HepG2 (cell line): ENCODE measurements around the gene MMP25. TPM values are rescaled to one million over a fixed set of nuclear protein-coding genes. Genes with fewer than 3 reads are reported as not detected.

Experiments used
- AFF4 ChIP-seq: sonication (generic); formaldehyde crosslinking; IDR thresholded peaks from 2 replicates; pipeline ENCODE4 v1.4.0; 2020; ENCODE audit warnings: missing genetic modification reagents
- GFI1 ChIP-seq: sonication (generic); formaldehyde crosslinking; IDR thresholded peaks from 2 replicates; pipeline ENCODE4 v1.5.0; 2020; ENCODE audit warnings: missing genetic modification reagents, mild to moderate bottlenecking, borderline replicate concordance
- JARID2 ChIP-seq: sonication (generic); formaldehyde crosslinking; IDR thresholded peaks from 2 replicates; pipeline ENCODE4 v1.8.1; 2023; ENCODE audit warnings: missing genetic modification reagents, inconsistent platforms; ENCODE audit not compliant: insufficient replicate concordance
- KLF11 ChIP-seq: IDR thresholded peaks from 2 replicates; pipeline ENCODE4 v1.6.1; 2016; ENCODE audit warnings: missing compliant biosample characterization
- MAFK ChIP-seq, 2 experiments: IDR thresholded peaks in 1 of 2; conservative IDR thresholded peaks in 1 of 2; 2 replicates each; pipeline ENCODE4 v1.6.1; 2011; ENCODE audit warnings: improper control_type of control experiment in 2 of 2, low read length in 2 of 2
- MATR3 ChIP-seq: sonication (generic); formaldehyde crosslinking; IDR thresholded peaks from 2 replicates; pipeline ENCODE4 v1.4.0; 2020; ENCODE audit warnings: missing genetic modification reagents
- MBD4 ChIP-seq: IDR thresholded peaks from 2 replicates; pipeline ENCODE4 v1.6.1; 2012; ENCODE audit warnings: low read length, inconsistent platforms, borderline replicate concordance
- RXRA ChIP-seq: sonication (generic); formaldehyde crosslinking; IDR thresholded peaks from 2 replicates; pipeline ENCODE4 v1.5.1; 2020; ENCODE audit warnings: missing genetic modification reagents
- SETDB1 ChIP-seq: sonication (generic); formaldehyde crosslinking; IDR thresholded peaks from 2 replicates; pipeline ENCODE4 v1.5.1; 2020; ENCODE audit warnings: missing genetic modification reagents, mild to moderate bottlenecking, borderline replicate concordance
- SIN3B ChIP-seq: fragments of 150-350 bp; IDR thresholded peaks from 2 replicates; pipeline ENCODE4 v1.6.1; 2014; ENCODE audit warnings: low read length
- SP4 ChIP-seq: sonication (generic); formaldehyde crosslinking; IDR thresholded peaks from 2 replicates; pipeline ENCODE4 v1.8.1; 2023; ENCODE audit warnings: mild to moderate bottlenecking, missing genetic modification reagents
- TMF1 ChIP-seq: sonication (generic); formaldehyde crosslinking; IDR thresholded peaks from 2 replicates; pipeline ENCODE4 v1.8.1; 2022; ENCODE audit warnings: low read depth, missing genetic modification reagents
- ZNF234 ChIP-seq: sonication (generic); formaldehyde crosslinking; conservative IDR thresholded peaks from 2 replicates; pipeline ENCODE4 v1.5.1; 2020; ENCODE audit warnings: mild to moderate bottlenecking, missing genetic modification reagents
- ZNF34 ChIP-seq: sonication (generic); formaldehyde crosslinking; IDR thresholded peaks from 2 replicates; pipeline ENCODE4 v1.4.0; 2020; ENCODE audit warnings: mild to moderate bottlenecking, missing genetic modification reagents, borderline replicate concordance
- ZNF484 ChIP-seq: sonication (generic); formaldehyde crosslinking; IDR thresholded peaks from 2 replicates; pipeline ENCODE4 v1.5.1; 2020; ENCODE audit warnings: mild to moderate bottlenecking, low read depth, missing genetic modification reagents, borderline replicate concordance
- ZNF678 ChIP-seq: sonication (generic); formaldehyde crosslinking; IDR thresholded peaks from 2 replicates; pipeline ENCODE4 v1.4.0; 2020; ENCODE audit warnings: mild to moderate bottlenecking, missing genetic modification reagents
- ZNF746 ChIP-seq: sonication (generic); formaldehyde crosslinking; IDR thresholded peaks from 2 replicates; pipeline ENCODE4 v1.8.0; 2022; ENCODE audit warnings: mild to moderate bottlenecking, missing genetic modification reagents
- ZNF768 ChIP-seq: sonication (generic); formaldehyde crosslinking; IDR thresholded peaks from 2 replicates; pipeline ENCODE4 v1.4.0; 2020; ENCODE audit warnings: missing genetic modification reagents
- ZNF850 ChIP-seq: sonication (generic); formaldehyde crosslinking; conservative IDR thresholded peaks from 2 replicates; pipeline ENCODE4 v1.9.0; 2021; ENCODE audit warnings: mild to moderate bottlenecking, missing genetic modification reagents
- ZSCAN30 ChIP-seq: sonication (generic); formaldehyde crosslinking; IDR thresholded peaks from 2 replicates; pipeline ENCODE4 v1.5.0; 2020; ENCODE audit warnings: mild to moderate bottlenecking, missing genetic modification reagents
- polyA plus RNA-seq, 8 experiments: library from polyadenylated mRNA; depleted of rRNA in 3 of 8; stranded (reverse) in 7 of 8; unstranded in 1 of 8; fragments of >200 nt; fragmentation: Illumina TruSeq in 4 of 8; extraction: Trizol in 4 of 8; gene quantifications; 2 replicates each; pipeline versions ENCODE4 v1.2.1 to v1.2.3, GENCODE V29; 2011 to 2016; ENCODE audit warnings: low read depth in 4 of 8, missing spikeins in 1 of 8, mixed read lengths in 1 of 8; ENCODE audit not compliant: insufficient read depth in 1 of 8
- total RNA-seq, 5 experiments: library from RNA; depleted of rRNA; stranded (reverse); fragments of >200 nt; fragmentation: Illumina TruSeq; extraction: Trizol; gene quantifications; 2 replicates each; pipeline ENCODE4 v1.2.3, GENCODE V29; 2016; ENCODE audit warnings: low read depth in 1 of 5
- TF ChIP-seq, protein P1 (sequence below): sonication (generic); formaldehyde crosslinking; IDR thresholded peaks from 2 replicates; pipeline ENCODE4 v1.4.0; 2020; ENCODE audit warnings: low read depth, mild to moderate bottlenecking, missing genetic modification reagents
- TF ChIP-seq, protein P2 (sequence below): sonication (generic); formaldehyde crosslinking; IDR thresholded peaks from 2 replicates; pipeline ENCODE4 v1.4.0; 2020; ENCODE audit warnings: mild to moderate bottlenecking, low read depth, missing genetic modification reagents
- TF ChIP-seq, protein P3 (sequence below): sonication (generic); IDR thresholded peaks from 2 replicates; pipeline ENCODE4 v1.6.1; 2016; ENCODE audit warnings: low read depth, borderline replicate concordance

The MMP25 gene
- total and polyA plus RNA-seq, 2 of the 13 experiments (the other 11 are each of a cell fraction or from before 2014, with no cell fraction given) = 0.04 to 0.08 TPM

DNA sequence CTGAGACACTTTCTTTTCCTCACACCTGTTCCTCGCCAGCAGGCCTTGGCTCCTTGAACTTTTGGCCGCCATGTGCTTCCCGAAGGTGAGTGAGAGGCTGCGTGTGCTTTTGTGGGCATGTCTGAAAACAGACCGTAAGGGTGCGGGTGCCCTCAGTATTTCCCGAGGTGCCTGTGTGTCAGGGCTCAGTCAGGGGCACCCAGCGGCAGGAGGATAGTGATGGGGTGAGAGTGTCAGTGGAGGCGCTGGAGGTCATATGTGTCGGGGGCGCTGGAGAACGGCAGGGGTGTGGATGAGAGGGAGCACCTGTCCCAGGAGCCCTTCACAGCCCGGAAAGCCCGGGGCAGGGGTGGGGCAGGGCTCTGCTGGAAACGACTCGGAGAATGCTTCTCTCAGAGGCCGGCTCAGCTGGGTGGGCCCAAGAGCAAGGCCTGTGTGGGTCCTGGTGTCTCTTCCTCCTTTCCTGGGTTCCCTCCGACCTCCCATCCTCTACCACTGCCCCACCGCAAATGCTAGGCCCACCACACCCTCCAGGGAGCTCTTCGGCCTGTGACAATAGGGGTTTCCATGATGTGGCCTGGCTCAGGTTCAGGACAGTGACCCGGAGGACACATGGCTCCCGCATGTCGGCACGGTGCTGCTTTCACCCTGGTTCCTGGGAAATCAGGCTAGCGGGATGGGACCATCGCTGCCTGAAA lies 19.5 kb downstream of the MMP25 start (continued):
- TF ChIP-seq ZNF850 (CRISPR knock-in tag) = no peak
- no peak for TF ChIP-seq ZNF484 (CRISPR knock-in tag)
- no peak for TF ChIP-seq ZNF234 (CRISPR knock-in tag)
- no peak for TF ChIP-seq KLF11 (CRISPR knock-in tag)
- no peak for TF ChIP-seq RXRA (CRISPR knock-in tag)
- no peak; the same call in 1 of the 2 replicates for TF ChIP-seq SP4 (CRISPR knock-in tag)
- TF ChIP-seq SETDB1 (CRISPR knock-in tag) = no peak
- TF ChIP-seq, protein P1, sequence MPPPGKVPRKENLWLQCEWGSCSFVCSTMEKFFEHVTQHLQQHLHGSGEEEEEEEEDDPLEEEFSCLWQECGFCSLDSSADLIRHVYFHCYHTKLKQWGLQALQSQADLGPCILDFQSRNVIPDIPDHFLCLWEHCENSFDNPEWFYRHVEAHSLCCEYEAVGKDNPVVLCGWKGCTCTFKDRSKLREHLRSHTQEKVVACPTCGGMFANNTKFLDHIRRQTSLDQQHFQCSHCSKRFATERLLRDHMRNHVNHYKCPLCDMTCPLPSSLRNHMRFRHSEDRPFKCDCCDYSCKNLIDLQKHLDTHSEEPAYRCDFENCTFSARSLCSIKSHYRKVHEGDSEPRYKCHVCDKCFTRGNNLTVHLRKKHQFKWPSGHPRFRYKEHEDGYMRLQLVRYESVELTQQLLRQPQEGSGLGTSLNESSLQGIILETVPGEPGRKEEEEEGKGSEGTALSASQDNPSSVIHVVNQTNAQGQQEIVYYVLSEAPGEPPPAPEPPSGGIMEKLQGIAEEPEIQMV (CRISPR knock-in tag) = 0 out of 2 replicates have a peak, but pooled peaks have one; percentile 12
- TF ChIP-seq, protein P2, sequence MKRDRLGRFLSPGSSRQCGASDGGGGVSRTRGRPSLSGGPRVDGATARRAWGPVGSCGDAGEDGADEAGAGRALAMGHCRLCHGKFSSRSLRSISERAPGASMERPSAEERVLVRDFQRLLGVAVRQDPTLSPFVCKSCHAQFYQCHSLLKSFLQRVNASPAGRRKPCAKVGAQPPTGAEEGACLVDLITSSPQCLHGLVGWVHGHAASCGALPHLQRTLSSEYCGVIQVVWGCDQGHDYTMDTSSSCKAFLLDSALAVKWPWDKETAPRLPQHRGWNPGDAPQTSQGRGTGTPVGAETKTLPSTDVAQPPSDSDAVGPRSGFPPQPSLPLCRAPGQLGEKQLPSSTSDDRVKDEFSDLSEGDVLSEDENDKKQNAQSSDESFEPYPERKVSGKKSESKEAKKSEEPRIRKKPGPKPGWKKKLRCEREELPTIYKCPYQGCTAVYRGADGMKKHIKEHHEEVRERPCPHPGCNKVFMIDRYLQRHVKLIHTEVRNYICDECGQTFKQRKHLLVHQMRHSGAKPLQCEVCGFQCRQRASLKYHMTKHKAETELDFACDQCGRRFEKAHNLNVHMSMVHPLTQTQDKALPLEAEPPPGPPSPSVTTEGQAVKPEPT (CRISPR knock-in tag) = peak; percentile 27
- 0 out of 2 replicates have a peak, but pooled peaks have one; percentile 12 for TF ChIP-seq ZNF768 (CRISPR knock-in tag)
- TF ChIP-seq TMF1 (CRISPR knock-in tag) = no peak
- TF ChIP-seq MATR3 (CRISPR knock-in tag) = no peak
- TF ChIP-seq JARID2 (CRISPR knock-in tag) = no peak
- TF ChIP-seq ZNF34 = no peak
- no peak for TF ChIP-seq MBD4
- 0 out of 2 replicates have a peak, but pooled peaks have one; percentile 12 for TF ChIP-seq ZNF746 (CRISPR knock-in tag)
- no peak for TF ChIP-seq MAFK (conservative IDR thresholded peaks at IDR 0.05 in 1 of 2, IDR thresholded peaks at IDR 0.05 in 1 of 2; ENCODE audit: low read length in 2 of 2)
- no peak for TF ChIP-seq AFF4 (CRISPR knock-in tag)
- TF ChIP-seq GFI1 (CRISPR knock-in tag) = no peak
- TF ChIP-seq ZSCAN30 = no peak
- TF ChIP-seq, protein P3, sequence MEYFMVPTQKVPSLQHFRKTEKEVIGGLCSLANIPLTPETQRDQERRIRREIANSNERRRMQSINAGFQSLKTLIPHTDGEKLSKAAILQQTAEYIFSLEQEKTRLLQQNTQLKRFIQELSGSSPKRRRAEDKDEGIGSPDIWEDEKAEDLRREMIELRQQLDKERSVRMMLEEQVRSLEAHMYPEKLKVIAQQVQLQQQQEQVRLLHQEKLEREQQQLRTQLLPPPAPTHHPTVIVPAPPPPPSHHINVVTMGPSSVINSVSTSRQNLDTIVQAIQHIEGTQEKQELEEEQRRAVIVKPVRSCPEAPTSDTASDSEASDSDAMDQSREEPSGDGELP = no peak
- TF ChIP-seq SIN3B = no peak
- no peak for TF ChIP-seq ZNF678 (CRISPR knock-in tag)
